Fibroblast of pulmonary artery (primary cell): Measurements from ENCODE around the gene TGFBI.
A peak's percentile ranks its signal among the peaks of the same experiment; 100 is the strongest.
"Not testable (repeated sequence)": the region's sequence is repeated elsewhere in the genome, so short reads cannot be mapped to it uniquely, and the experiment has no call there.

Experiments
- DNase-seq: peaks from one replicate; pipeline ENCODE4 v3.0.0-alpha.2; 2010; ENCODE audit warnings: low read depth
- H3K4me3 ChIP-seq: replicated peaks from 2 replicates; pipeline ENCODE4 v1.5.1; 2011; ENCODE audit warnings: low read depth, mild to moderate bottlenecking, control low read depth, low read length, moderate library complexity
- CTCF ChIP-seq: IDR thresholded peaks from 2 replicates; pipeline ENCODE4 v1.5.1; 2011; ENCODE audit warnings: mild to moderate bottlenecking, control low read depth, low read length, inconsistent platforms; ENCODE audit errors: missing control alignments

TGFBI gene

GRCh38 chr5:136043551-136043950, 14.8 kb downstream of the TGFBI start:
- no peak for TF ChIP-seq CTCF
- DNase-seq: peak; percentile 64
- H3K4me3 ChIP-seq: no peak overlapping the region

- no peak for DNase-seq
- TF ChIP-seq CTCF: no peak
- H3K4me3 ChIP-seq: no peak overlapping the region
Measured at GRCh38 chr5:136043968-136044610, 15.3 kb downstream of the TGFBI start.

GRCh38 chr5:136045026-136045425, 16.2 kb downstream of the TGFBI start:
- H3K4me3 ChIP-seq, DNase-seq: not testable (repeated sequence)

- no peak overlapping the region for H3K4me3 ChIP-seq
- no peak for DNase-seq
- TF ChIP-seq CTCF: no peak
Measured at GRCh38 chr5:136046246-136046645, 17.5 kb downstream of the TGFBI start.

GRCh38 chr5:136047858-136048257, 19.1 kb downstream of the TGFBI start:
- TF ChIP-seq CTCF: no peak
- no peak for DNase-seq
- H3K4me3 ChIP-seq: no peak overlapping the region

- no peak overlapping the region for H3K4me3 ChIP-seq
- no peak for DNase-seq
- TF ChIP-seq CTCF: no peak
Measured at GRCh38 chr5:136048966-136049365, 20.2 kb downstream of the TGFBI start.

GRCh38 chr5:136051486-136052220, 22.9 kb downstream of the TGFBI start:
- TF ChIP-seq CTCF: no peak
- H3K4me3 ChIP-seq: no peak overlapping the region
- DNase-seq: no peak
